GM23338 (cell line): Measurements from ENCODE around the gene HSPG2. TPM values are rescaled to one million over a fixed set of nuclear protein-coding genes. Genes with fewer than 3 reads are reported as not detected.
A peak's percentile ranks its signal among the peaks of the same experiment; 100 is the strongest.

Experiments used
- ATAC-seq: fragments of 200-7000 bp; cut with Tn5 transposase; 3 replicates; pipeline ENCODE4 v1.9.1; 2020
- DNase-seq: peaks from one replicate; pipeline ENCODE4 v3.0.0-alpha.2; 2015; ENCODE audit warnings: low spot score
- H2AFZ ChIP-seq: fragments of 200-600 bp; sonication (generic); 2 replicates; pipeline ENCODE4 v1.8.0; 2016; ENCODE audit warnings: antibody characterized with exemption, mild to moderate bottlenecking, moderate library complexity
- H3F3A ChIP-seq: fragments of 200-600 bp; sonication (generic); replicated peaks from 2 replicates; pipeline ENCODE4 v1.8.0; 2017; ENCODE audit warnings: antibody characterized with exemption, mixed run types, low read depth
- H3K27ac ChIP-seq: fragments of 200-600 bp; sonication (generic); 2 replicates; pipeline ENCODE4 v1.6.1; 2016; ENCODE audit warnings: low read depth
- H3K27me3 ChIP-seq: fragments of 200-600 bp; sonication (generic); 2 replicates; pipeline ENCODE4 v1.8.0; 2016; ENCODE audit warnings: mild to moderate bottlenecking, mixed run types, moderate library complexity; ENCODE audit not compliant: insufficient read depth
- H3K36me3 ChIP-seq: fragments of 200-600 bp; sonication (generic); 2 replicates; pipeline ENCODE4 v1.8.0; 2016; ENCODE audit warnings: mild to moderate bottlenecking; ENCODE audit not compliant: insufficient read depth
- H3K4me1 ChIP-seq: fragments of 200-600 bp; sonication (generic); 2 replicates; pipeline ENCODE4 v1.8.0; 2016; ENCODE audit warnings: mild to moderate bottlenecking, moderate library complexity; ENCODE audit not compliant: insufficient read depth
- H3K4me2 ChIP-seq: fragments of 200-600 bp; sonication (generic); 2 replicates; pipeline ENCODE4 v1.7.1; 2017; ENCODE audit warnings: mixed run types
- H3K4me3 ChIP-seq: fragments of 200-600 bp; sonication (generic); 2 replicates; pipeline ENCODE4 v1.6.1; 2016; ENCODE audit warnings: mixed run types
- H3K79me2 ChIP-seq: fragments of 200-600 bp; sonication (generic); replicated peaks from 2 replicates; pipeline ENCODE4 v1.8.0; 2017; ENCODE audit warnings: mild to moderate bottlenecking; ENCODE audit not compliant: insufficient read depth
- H3K9me2 ChIP-seq: fragments of 200-600 bp; sonication (generic); 2 replicates; pipeline ENCODE4 v1.8.0; 2017; ENCODE audit not compliant: insufficient read depth
- H4K20me1 ChIP-seq: fragments of 200-600 bp; sonication (generic); replicated peaks from 2 replicates; pipeline ENCODE4 v1.8.0; 2017; ENCODE audit warnings: mild to moderate bottlenecking; ENCODE audit not compliant: insufficient read depth
- H3K27ac Mint-ChIP-seq: 2 replicates; pipeline ENCODE4 v1.8.0; 2020; ENCODE audit warnings: inconsistent platforms, mild to moderate bottlenecking, moderate library complexity, mixed read lengths
- H3K27me3 Mint-ChIP-seq: 3 replicates; pipeline ENCODE4 v1.8.0; 2022; ENCODE audit warnings: low read depth, mild to moderate bottlenecking, moderate library complexity, mixed read lengths, inconsistent platforms; ENCODE audit not compliant: insufficient read depth, poor library complexity
- H3K36me3 Mint-ChIP-seq: 3 replicates; pipeline ENCODE4 v1.8.0; 2021; ENCODE audit warnings: low read depth, mild to moderate bottlenecking, inconsistent platforms, moderate library complexity, mixed read lengths
- H3K4me1 Mint-ChIP-seq: 3 replicates; pipeline ENCODE4 v1.8.0; 2020; ENCODE audit warnings: mild to moderate bottlenecking, inconsistent platforms, mixed read lengths
- H3K4me3 Mint-ChIP-seq: 3 replicates; pipeline ENCODE4 v1.8.0; 2021; ENCODE audit warnings: moderate library complexity, mild to moderate bottlenecking, inconsistent platforms, mixed read lengths
- H3K9me3 Mint-ChIP-seq: 3 replicates; pipeline ENCODE4 v1.8.0; 2020; ENCODE audit warnings: moderate library complexity, mild to moderate bottlenecking, inconsistent platforms, mixed read lengths
- CREB1 ChIP-seq: fragments of 250-450 bp; sonication (Bioruptor Pico); IDR thresholded peaks from 2 replicates; pipeline ENCODE4 v1.5.0; 2020; ENCODE audit warnings: low read depth, mild to moderate bottlenecking, moderate library complexity
- CTCF ChIP-seq, 2 experiments: fragments of 200-600 bp in 1 of 2; sonication (generic) in 1 of 2; conservative IDR thresholded peaks; 2 replicates each; pipeline versions ENCODE4 v1.5.1 to v1.6.1; 2016 to 2017; ENCODE audit warnings: antibody characterized with exemption in 2 of 2, low read depth in 2 of 2, mild to moderate bottlenecking in 2 of 2, moderate library complexity in 1 of 2
- ETS1 ChIP-seq: IDR thresholded peaks from 2 replicates; pipeline ENCODE4 v1.6.1; 2016; ENCODE audit warnings: antibody characterized with exemption
- NANOG ChIP-seq: IDR thresholded peaks from 2 replicates; pipeline ENCODE4 v1.6.1; 2016; ENCODE audit warnings: antibody characterized with exemption, borderline replicate concordance
- REST ChIP-seq: IDR thresholded peaks from one replicate; pipeline ENCODE4 v1.6.1; 2018; ENCODE audit warnings: antibody characterized with exemption; ENCODE audit not compliant: unreplicated experiment
- ZNF114 ChIP-seq: fragments of 250-450 bp; sonication (Bioruptor Pico); IDR thresholded peaks from 2 replicates; pipeline ENCODE4 v1.5.0; 2020; ENCODE audit warnings: mild to moderate bottlenecking, moderate library complexity
- ZNF462 ChIP-seq: fragments of 250-450 bp; sonication (Bioruptor Pico); IDR thresholded peaks from 2 replicates; pipeline ENCODE4 v1.5.0; 2020; ENCODE audit warnings: mild to moderate bottlenecking, moderate library complexity
- polyA plus RNA-seq: library from polyadenylated mRNA; unstranded; fragments of >200 nt; fragmentation: Nextera tagmentation; extraction: Ambion mirVana; gene quantifications from 2 replicates; pipeline ENCODE4 v1.2.1, GENCODE V29; 2016
- total RNA-seq: library from RNA; depleted of rRNA; stranded (reverse); fragments of >200 nt; shearing (Covaris generic); gene quantifications from 2 replicates; pipeline ENCODE4 v1.2.3, GENCODE V29; 2014

The HSPG2 gene
- total and polyA plus RNA-seq, 2 experiments from 2014 or later, result 14.9 to 70.8 TPM

GRCh38 chr1:21906173-21907078 lies 30.7 kb downstream of the HSPG2 start (continued):
- TF ChIP-seq REST, result no peak
- no peak for TF ChIP-seq ZNF114 (CRISPR knock-in tag)
- TF ChIP-seq CTCF (conservative IDR thresholded peaks at IDR 0.05; ENCODE audit: low read depth in 2 of 2), result no peak
- no peak for TF ChIP-seq CREB1 (CRISPR knock-in tag)

GRCh38 chr1:21904704-21905520 lies 32.2 kb downstream of the HSPG2 start:
- H3K27me3 ChIP-seq, result no peaks in the 10 kb centered on the region
- H3K4me1 Mint-ChIP-seq, result peaks cover 16% of the 10 kb centered on the region
- no peak overlapping the region for H2AFZ ChIP-seq
- H3K36me3 Mint-ChIP-seq, result no peaks in the 10 kb centered on the region; the same call in 2 of the 3 replicates
- ATAC-seq (no peak), DNase-seq (no peak)
- H3K4me2 ChIP-seq, result no peak overlapping the region
- H3K27me3 Mint-ChIP-seq, result peaks cover 12% of the 10 kb centered on the region
- H3K79me2 ChIP-seq, result 0 out of 2 replicates have a peak, but pooled peaks cover 3% of the 10 kb centered on the region
- H4K20me1 ChIP-seq, result no peaks in the 10 kb centered on the region
- H3K4me3 ChIP-seq, result no peak overlapping the region
- H3K4me1 ChIP-seq, result peaks cover 3% of the 10 kb centered on the region; the same call in 1 of the 2 replicates
- no peak overlapping the region; the same call in 2 of the 3 replicates for H3K4me3 Mint-ChIP-seq
- H3K36me3 ChIP-seq, result no peaks in the 10 kb centered on the region
- TF ChIP-seq ETS1 (no peak), NANOG (no peak), CREB1 (CRISPR knock-in tag) (no peak), ZNF462 (CRISPR knock-in tag) (no peak)
- H3K27ac ChIP-seq, result no peak overlapping the region
- no peaks in the 10 kb centered on the region for H3K9me2 ChIP-seq
- no peaks in the 10 kb centered on the region for H3K9me3 Mint-ChIP-seq
- no peaks in the 10 kb centered on the region for H3F3A ChIP-seq
- peak overlapping the region; percentile 14; the same call in 1 of the 2 replicates for H3K27ac Mint-ChIP-seq
